Mesangial cell (primary cell): ENCODE measurements around the gene KRT80. TPM values are rescaled to one million over a fixed set of nuclear protein-coding genes. Genes with fewer than 3 reads are reported as not detected.

Source experiments
- total RNA-seq: library from RNA; depleted of rRNA; stranded (reverse); fragments of >200 nt; gene quantifications from 2 replicates; pipeline ENCODE4 v1.2.3, GENCODE V29; 2015

KRT80 gene
- 14.8 and 16.4 TPM in 2 replicates for total RNA-seq

GRCh38 chr12:52191841-52192791 is at the start of gene KRT80:
KRT80 (minus strand) TSS chr12:52192014; CDS start chr12:52191902, 112 bp downstream.

GRCh38 chr12:52232674-52233461 is 41.1 kb upstream of the KRT80 start, which contains the start of gene KRT7:
KRT7 (plus strand) TSS chr12:52233243; CDS start chr12:52233297, 54 bp downstream.

Other genes starting within 250 kb of the KRT80 start
- 8.5 and 14.6 TPM in 2 replicates for gene ACVR1B, start 240.3 kb downstream of the KRT80 start, total RNA-seq
- gene TAMALIN, start 185.1 kb downstream of the KRT80 start, total RNA-seq: 0.98 and 5.1 TPM in 2 replicates
- 3.8 and 6.4 TPM in 2 replicates for gene NR4A1, start 140.6 kb downstream of the KRT80 start, total RNA-seq
- gene ATG101, start 122.0 kb downstream of the KRT80 start, total RNA-seq: 33.8 and 52.6 TPM in 2 replicates
- gene SMIM41, start 112.3 kb downstream of the KRT80 start, total RNA-seq: not detected in 2 replicates
- 67.6 and 135 TPM in 2 replicates for gene KRT7, start 41.2 kb upstream of the KRT80 start, total RNA-seq
- 0.13 and 0.16 TPM in 2 replicates for gene KRT86, start 82.6 kb upstream of the KRT80 start, total RNA-seq
- 1.0 TPM in 1 of 2 replicates, not detected in the other for gene KRT81, start 99.5 kb upstream of the KRT80 start, total RNA-seq
- not detected in 2 replicates for gene KRT83, start 129.4 kb upstream of the KRT80 start, total RNA-seq
- not detected in 2 replicates for gene KRT85, start 175.5 kb upstream of the KRT80 start, total RNA-seq
- gene KRT84, start 193.6 kb upstream of the KRT80 start, total RNA-seq: not detected in 2 replicates
- not detected in 2 replicates for gene KRT82, start 214.3 kb upstream of the KRT80 start, total RNA-seq
- gene KRT75, start 242.4 kb upstream of the KRT80 start, total RNA-seq: not detected in 2 replicates